ENCODE measurements around the gene TMIE. TPM values are rescaled to one million over a fixed set of nuclear protein-coding genes. Genes with fewer than 3 reads are reported as not detected.

TMIE gene, protein sequence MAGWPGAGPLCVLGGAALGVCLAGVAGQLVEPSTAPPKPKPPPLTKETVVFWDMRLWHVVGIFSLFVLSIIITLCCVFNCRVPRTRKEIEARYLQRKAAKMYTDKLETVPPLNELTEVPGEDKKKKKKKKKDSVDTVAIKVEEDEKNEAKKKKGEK
- total RNA-seq = not detected

DNA sequence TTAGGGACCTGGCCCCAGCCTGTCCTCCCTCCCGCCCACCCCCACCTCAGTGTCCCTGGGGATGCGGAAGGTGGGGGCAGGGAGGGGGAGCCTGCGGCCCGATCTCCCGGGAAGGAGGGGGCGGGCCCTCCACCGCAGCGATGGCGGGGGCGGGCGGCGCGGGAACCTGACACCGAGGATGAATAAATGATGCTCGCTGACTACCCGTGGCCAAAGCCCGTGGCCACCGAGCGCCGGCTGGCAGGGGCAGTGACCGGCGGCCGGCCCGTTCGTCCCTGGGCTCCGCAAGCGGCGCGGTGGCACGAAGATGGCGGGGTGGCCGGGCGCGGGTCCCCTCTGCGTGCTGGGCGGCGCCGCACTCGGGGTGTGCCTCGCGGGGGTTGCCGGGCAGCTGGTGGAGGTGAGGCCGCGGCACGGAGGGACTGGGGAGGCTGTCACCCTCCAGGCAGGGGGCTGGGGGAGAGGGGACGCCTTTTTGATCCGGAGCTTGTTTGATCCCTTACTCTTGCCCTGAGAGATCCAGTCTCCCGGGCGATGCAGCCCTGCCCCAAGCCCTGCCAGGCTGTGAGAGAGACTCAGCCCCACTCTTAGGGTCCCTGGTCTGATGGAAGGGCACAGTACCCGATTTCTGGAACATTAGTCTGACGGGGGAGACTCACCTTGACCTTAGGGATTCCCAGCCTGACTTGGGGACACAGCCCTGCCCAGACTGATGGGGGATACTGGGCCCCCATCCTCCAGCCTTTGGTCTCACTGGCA, at the start of gene TMIE:
TMIE (plus strand) TSS at position 212 of the 759 bp plus-strand sequence; CDS start at position 308, 96 bp downstream.
- TF ChIP-seq, protein P1, sequence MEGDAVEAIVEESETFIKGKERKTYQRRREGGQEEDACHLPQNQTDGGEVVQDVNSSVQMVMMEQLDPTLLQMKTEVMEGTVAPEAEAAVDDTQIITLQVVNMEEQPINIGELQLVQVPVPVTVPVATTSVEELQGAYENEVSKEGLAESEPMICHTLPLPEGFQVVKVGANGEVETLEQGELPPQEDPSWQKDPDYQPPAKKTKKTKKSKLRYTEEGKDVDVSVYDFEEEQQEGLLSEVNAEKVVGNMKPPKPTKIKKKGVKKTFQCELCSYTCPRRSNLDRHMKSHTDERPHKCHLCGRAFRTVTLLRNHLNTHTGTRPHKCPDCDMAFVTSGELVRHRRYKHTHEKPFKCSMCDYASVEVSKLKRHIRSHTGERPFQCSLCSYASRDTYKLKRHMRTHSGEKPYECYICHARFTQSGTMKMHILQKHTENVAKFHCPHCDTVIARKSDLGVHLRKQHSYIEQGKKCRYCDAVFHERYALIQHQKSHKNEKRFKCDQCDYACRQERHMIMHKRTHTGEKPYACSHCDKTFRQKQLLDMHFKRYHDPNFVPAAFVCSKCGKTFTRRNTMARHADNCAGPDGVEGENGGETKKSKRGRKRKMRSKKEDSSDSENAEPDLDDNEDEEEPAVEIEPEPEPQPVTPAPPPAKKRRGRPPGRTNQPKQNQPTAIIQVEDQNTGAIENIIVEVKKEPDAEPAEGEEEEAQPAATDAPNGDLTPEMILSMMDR (IDR thresholded peaks at IDR 0.05) = no peak
- no peaks in the 10 kb centered on the region for H3K27me3 ChIP-seq (replicated peaks; ENCODE audit: insufficient read depth)
- peaks cover 21 to 34% of the 10 kb centered on the region in 2 donors for H3K4me1 ChIP-seq (ENCODE audit: control insufficient read depth in 1 of 2, low read depth in 2 of 2)
- peak within 1 kb of the TSS; percentile 75 for H3K4me3 ChIP-seq
- H3K27ac ChIP-seq = no peak within 1 kb of the TSS
- H3K36me3 ChIP-seq = no peaks in the 10 kb centered on the region
- ATAC-seq (ENCODE audit: insufficient number of reproducible peaks, low FRiP score, low read depth) (no peak), DNase-seq (ENCODE audit: low spot score) (no peak)
- no peaks in the 10 kb centered on the region for H3K9me3 ChIP-seq

DNA sequence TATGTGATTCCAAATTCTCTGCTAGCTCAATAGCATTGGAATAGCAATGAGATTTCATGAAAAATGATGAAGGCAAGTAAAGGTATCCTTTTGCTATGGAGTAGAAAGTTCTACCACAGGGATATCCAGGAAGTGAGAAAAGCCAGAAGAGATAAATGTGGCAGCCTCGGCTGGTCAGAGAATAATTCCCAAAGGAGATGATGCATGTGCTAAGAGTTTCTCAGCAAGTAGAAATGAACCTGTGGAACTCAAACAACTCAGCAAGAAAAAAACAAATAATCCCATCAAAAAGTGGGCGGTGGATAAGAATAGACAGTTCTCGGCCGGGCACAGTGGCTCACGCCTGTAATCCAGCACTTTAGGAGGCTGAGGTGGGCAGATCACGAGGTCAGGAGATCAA, 45.9 kb upstream of the TMIE start:
- H3K4me3 ChIP-seq = no peak overlapping the region
- H3K27me3 ChIP-seq (replicated peaks; ENCODE audit: insufficient read depth) = no peaks in the 10 kb centered on the region
- H3K9me3 ChIP-seq = no peaks in the 10 kb centered on the region
- no peak overlapping the region for H3K27ac ChIP-seq
- no peaks in the 10 kb centered on the region for H3K4me1 ChIP-seq (ENCODE audit: control insufficient read depth in 1 of 2, low read depth in 2 of 2)
- DNase-seq (ENCODE audit: low spot score) = no peak
- TF ChIP-seq, protein P1 (IDR thresholded peaks at IDR 0.05) = no peak
- H3K36me3 ChIP-seq = no peaks in the 10 kb centered on the region
- no peak for ATAC-seq (ENCODE audit: insufficient number of reproducible peaks, low FRiP score, low read depth)

DNA sequence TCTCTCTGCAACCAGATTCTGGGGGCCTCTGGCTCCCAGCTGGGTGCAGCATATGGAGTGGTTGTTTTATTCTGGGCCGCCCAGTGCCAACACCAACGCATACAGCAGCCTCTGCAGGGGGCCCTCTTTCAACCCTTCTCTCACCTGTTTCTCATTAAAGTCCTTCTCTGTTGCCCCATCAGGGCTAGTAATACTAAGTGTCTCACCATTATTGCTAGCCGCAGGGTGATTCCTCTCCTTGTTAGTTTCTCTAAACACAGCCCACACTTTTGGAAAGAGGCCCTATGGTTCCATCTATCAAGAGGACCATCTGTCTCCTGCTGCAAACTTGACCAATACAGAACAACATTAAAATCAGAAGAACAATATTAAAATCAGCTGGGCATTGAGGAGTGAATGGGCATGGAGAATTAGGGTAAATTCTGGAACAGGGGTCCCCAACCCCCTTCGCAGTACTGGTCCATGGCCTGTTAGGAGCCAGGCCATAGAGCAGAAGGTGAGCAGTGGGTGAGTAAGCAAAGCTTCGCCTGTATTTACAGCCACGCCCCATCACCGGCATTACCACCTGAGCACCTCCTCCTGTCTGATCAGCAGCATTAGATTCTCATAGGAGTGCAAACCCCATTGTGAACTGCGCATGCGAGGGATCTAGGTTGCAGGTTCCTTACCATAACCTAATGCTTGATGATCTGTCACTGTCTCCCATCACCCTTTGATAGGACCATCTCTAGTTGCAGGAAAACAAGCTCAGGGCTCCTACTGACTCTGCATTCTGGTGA, 44.2 kb upstream of the TMIE start:
- Histone ChIP-seq H3K4me1 (ENCODE audit: control insufficient read depth in 1 of 2, low read depth in 2 of 2) (no peaks in the 10 kb centered on the region), H3K4me3 (no peak overlapping the region), H3K36me3 (no peaks in the 10 kb centered on the region), H3K27ac (no peak overlapping the region), H3K9me3 (no peaks in the 10 kb centered on the region), H3K27me3 (replicated peaks; ENCODE audit: insufficient read depth) (no peaks in the 10 kb centered on the region)
- no peak for ATAC-seq (ENCODE audit: insufficient number of reproducible peaks, low FRiP score, low read depth)
- TF ChIP-seq, protein P1 (IDR thresholded peaks at IDR 0.05) = no peak
- no peak for DNase-seq (ENCODE audit: low spot score)

DNA sequence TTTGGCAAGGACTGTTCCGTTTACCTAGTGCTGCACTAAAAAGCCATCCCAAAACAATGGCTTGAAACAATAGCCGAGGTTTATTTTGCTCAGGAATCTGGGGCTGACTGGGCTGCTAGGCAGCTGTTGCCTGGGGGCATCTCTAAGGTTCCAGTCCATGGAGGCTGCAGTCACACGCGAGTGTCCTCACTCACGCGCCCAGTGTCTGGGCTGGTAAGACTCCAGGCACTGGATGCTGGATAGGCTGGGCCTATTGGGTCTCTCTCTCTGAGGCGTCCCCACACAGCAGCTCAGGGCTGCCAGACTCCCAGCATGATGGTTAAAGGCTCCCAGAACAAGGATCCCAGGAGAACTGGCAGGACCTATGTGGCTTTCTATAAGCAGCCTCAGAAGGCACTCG, 41.9 kb upstream of the TMIE start:
- H3K9me3 ChIP-seq = no peaks in the 10 kb centered on the region
- no peaks in the 10 kb centered on the region for H3K4me1 ChIP-seq (ENCODE audit: control insufficient read depth in 1 of 2, low read depth in 2 of 2)
- no peaks in the 10 kb centered on the region for H3K27me3 ChIP-seq (replicated peaks; ENCODE audit: insufficient read depth)
- TF ChIP-seq, protein P1 (IDR thresholded peaks at IDR 0.05) = no peak
- H3K27ac ChIP-seq = no peak overlapping the region
- ATAC-seq (ENCODE audit: insufficient number of reproducible peaks, low FRiP score, low read depth) (no peak), DNase-seq (ENCODE audit: low spot score) (no peak)
- H3K36me3 ChIP-seq = no peaks in the 10 kb centered on the region
- H3K4me3 ChIP-seq = no peak overlapping the region

DNA sequence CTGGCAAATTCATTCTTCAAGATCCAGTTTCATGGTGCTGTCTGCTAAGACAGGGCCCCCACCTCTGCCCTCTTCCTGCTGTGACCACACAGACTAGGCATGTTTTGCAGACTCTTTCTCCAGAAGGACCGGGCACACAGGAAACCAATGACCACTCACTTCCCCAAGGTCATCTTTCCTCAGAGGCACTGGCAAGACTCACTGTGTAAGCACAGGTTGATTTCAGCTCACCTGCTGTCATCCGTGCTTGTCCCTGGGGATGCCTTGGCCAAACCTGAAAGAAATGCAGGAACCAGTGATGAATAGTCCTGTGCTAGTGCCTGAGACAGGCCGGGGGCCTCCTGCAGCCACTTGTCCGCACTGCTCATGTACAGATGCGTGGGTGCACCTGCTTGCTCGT, 41.2 kb upstream of the TMIE start:
- Histone ChIP-seq H3K4me3 (no peak overlapping the region), H3K36me3 (no peaks in the 10 kb centered on the region), H3K27me3 (replicated peaks; ENCODE audit: insufficient read depth) (no peaks in the 10 kb centered on the region), H3K27ac (no peak overlapping the region), H3K9me3 (no peaks in the 10 kb centered on the region), H3K4me1 (ENCODE audit: control insufficient read depth in 1 of 2, low read depth in 2 of 2) (no peaks in the 10 kb centered on the region)
- TF ChIP-seq, protein P1 (IDR thresholded peaks at IDR 0.05) = no peak
- DNase-seq (ENCODE audit: low spot score) = no peak
- no peak for ATAC-seq (ENCODE audit: insufficient number of reproducible peaks, low FRiP score, low read depth)
